Stimulated activated CD8-positive, alpha-beta memory T cell treated with anti-CD3 and anti-CD28 coated beads, Interleukin-7, amount 100 ng/mL, for 1 hour (primary cell): Measurements from ENCODE around the gene WWOX.
"Not testable (repeated sequence)": the region's sequence is repeated elsewhere in the genome, so short reads cannot be mapped to it uniquely, and the experiment has no call there.

ENCODE experiments used
- DNase-seq, 2 donors: peaks; one replicate each; pipeline ENCODE4 v3.0.0-alpha.2; 2020; ENCODE audit warnings: low read depth in 2 of 2

The WWOX gene

DNA sequence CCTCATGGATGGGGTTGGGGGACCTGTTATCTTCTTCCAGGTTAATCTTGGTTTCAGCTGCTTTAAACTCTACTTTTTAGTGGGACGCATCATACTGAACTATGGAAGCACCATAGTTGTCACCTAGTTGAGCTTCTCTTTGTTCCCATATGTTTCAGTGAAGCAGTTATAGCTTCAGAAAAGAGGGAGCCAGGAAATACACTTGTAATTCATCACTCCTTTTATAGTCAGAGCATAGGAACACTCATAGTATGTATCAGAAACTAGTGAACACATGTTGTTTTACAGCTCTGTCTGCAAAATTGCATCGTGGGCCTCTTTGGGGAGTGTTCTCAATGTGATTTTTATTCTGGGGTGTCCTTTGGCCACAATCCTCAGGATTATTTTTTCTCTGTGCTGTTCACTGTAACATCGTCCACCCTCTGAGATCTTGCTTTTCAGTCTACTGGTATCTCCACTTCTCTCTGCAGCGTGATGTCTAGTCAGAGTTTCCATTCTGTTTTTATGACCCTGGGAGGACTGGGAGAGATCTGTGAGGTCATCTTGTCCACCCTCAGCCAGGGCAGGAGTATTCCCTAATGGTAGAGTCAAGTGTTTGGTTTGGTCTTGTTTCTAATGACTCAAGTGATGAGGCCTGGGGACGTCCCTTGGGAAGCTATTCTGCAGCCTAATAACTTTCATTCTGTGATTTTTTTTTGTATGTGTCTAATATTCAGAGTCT, 585.4 kb downstream of the WWOX start:
- DNase-seq: no peak

GRCh38 chr16:78686601-78687000, 587.1 kb downstream of the WWOX start:
- DNase-seq: no peak

GRCh38 chr16:78689028-78689427, 589.6 kb downstream of the WWOX start:
- DNase-seq: no peak

DNA sequence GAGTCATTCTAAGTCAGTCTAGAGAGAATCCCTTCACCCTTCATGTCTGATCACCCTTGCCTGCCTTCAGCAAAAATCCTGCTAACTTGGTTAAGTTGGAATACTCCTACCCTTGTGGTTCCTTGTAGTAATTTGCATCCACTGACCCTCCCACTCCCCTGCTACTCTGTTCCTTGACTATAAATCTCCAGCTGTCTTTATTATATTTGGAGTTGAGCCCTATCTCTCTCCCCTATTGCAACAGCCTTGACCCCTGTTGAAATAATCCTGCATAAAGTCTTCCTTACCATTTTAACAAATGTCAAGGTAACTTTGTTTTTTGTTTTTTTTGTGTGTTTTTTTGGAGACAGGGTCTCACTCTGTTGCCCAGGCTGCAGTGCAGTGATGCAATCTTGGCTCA, 590.1 kb downstream of the WWOX start:
- DNase-seq: no peak

- no peak for DNase-seq
These were observed 591.1 kb downstream of the WWOX start for GRCh38 chr16:78690510-78690909.

DNA sequence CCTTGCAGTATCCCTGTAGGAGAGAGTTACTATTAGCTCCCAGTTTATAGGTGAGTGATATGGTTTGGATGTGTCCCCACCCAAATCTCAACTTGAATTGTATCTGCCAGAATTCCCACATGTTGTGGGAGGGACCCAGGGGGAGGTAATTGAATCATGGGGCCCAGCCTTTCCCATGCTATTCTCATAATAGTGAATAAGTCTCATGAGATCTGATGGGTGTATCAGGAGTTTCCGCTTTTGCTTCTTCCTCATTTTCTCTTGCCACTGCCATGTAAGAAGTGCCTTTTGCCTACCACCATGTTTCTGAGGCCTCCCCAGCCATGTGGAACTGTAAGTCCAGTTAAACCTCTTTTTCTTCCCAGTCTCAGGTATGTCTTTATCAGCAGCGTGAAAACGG, 592.3 kb downstream of the WWOX start:
- not testable (repeated sequence) for DNase-seq

GRCh38 chr16:78693496-78693895, 594.0 kb downstream of the WWOX start:
- no peak for DNase-seq

- DNase-seq: no peak
These were observed 595.0 kb downstream of the WWOX start for GRCh38 chr16:78694414-78694813.

DNA sequence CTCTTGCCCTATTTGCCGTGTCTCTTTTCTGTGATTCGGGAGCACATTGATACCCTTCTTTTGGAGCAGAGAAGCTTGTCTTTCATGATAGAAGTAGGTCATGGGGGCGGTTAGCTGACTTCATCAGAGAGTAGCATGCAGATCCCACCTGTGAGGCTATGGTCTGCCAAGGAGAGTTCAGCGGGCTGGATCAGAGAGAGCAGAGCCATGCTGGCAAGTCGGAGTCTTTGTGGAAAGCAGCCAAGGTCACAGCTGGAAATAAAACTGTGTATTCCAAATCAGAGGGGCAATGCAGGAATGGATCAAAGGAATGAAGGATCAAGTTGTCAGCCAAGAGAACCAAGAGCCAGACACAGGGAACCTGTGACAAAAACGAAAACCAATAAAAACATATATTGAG, 595.9 kb downstream of the WWOX start:
- no peak for DNase-seq

GRCh38 chr16:78696797-78697196, 597.3 kb downstream of the WWOX start:
- no peak for DNase-seq

- DNase-seq: no peak
These were observed 598.0 kb downstream of the WWOX start for GRCh38 chr16:78697426-78697825.

GRCh38 chr16:78703936-78704335, 604.5 kb downstream of the WWOX start:
- DNase-seq: no peak

GRCh38 chr16:78704416-78704815, 605.0 kb downstream of the WWOX start:
- no peak for DNase-seq

DNA sequence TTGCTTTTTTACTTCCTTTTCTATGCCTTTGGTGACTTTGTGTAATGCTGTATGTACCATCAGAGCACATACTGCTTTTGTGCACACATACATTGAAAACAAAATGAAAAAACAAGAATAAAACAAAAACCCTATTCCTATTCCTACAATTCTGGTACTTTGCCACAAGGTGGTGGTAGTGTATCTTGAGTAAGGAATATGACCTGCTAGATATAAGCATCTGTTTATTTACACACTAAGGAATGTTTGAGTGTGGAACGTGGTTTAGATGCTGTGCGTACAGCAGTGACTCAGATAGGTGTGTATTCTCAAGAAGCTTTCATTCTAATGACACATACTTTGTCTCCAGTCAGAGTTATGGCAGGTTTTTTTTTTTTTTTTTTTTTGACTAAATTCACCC, 606.2 kb downstream of the WWOX start:
- no peak for DNase-seq

DNA sequence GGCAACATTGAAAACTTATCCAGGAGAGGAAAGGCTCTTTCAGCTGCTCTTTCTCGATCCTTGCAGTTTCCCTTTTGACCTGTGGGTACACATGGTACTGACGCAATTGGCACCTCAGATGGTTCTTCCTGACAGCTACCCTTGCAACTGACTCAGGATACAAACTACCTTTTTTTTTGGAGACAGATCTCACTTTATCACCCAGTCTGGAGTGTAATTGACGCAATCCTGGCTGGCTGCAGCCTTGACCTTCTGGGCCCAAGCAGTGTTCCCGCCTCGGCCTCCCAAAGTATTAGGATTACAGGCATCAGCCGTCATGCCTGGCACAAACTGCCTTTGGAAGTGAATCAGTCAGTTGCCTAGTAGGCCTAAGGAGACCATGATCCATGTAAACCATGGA, 607.2 kb downstream of the WWOX start:
- no peak for DNase-seq

DNA sequence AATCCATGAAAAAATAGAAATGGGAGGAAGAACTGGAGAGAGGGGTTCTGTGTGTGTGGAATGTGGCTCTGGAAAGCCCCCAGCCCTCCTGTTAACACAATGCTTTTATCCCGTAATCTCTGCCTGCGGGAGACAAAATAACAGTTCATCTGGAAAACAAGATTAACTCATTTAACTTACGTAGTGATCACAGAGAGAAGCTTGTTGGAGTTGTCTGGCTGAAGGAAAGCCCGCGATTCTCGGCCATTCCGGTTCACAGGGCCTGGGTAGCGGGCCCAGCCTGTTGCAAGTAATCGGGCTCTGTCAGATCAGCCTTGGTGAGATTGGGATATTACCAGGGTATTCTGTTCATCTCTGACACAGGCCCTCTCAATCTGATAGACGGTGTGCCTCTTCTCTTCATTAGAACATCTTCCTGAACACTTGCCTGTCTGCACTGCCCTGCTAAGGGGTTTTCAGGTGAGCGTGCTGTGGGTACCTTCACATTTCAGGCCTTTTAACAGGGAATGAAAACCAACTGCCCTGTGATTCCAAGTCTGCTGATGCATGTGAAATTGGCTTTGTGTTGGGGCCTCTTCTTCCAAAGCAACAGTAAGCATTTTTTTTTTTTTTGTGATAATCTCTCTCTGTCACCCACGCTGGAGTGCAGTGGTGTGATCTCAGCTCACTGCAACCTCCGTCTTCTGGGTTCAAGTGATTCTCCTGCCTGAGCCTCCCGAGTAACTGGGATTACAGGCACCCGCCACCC, 609.9 kb downstream of the WWOX start:
- DNase-seq: no peak

DNA sequence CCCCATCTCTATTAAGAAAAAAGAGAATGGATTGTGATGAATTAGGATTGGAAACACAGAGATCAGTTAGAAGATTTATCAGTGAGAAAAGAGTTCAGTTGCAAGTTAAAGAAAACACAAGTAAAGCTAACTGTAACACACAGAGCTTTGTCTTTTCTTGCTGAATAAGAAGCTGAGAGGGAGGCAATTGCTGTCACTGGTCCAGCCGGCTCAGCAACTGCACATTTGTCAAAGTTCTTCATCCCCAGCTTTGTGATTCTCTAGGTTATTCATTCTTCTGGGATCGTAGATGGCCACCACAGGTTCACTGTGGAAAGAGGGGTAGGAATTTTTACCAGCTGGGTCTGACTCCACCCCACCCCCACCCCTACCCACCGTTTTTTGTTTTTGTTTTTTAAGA, 615.7 kb downstream of the WWOX start:
- no peak for DNase-seq

- DNase-seq: no peak
These were observed 616.2 kb downstream of the WWOX start for GRCh38 chr16:78715673-78716072.

GRCh38 chr16:78718141-78718540, 618.7 kb downstream of the WWOX start:
- DNase-seq: no peak

- no peak for DNase-seq
These were observed 621.0 kb downstream of the WWOX start for GRCh38 chr16:78720416-78720815.

DNA sequence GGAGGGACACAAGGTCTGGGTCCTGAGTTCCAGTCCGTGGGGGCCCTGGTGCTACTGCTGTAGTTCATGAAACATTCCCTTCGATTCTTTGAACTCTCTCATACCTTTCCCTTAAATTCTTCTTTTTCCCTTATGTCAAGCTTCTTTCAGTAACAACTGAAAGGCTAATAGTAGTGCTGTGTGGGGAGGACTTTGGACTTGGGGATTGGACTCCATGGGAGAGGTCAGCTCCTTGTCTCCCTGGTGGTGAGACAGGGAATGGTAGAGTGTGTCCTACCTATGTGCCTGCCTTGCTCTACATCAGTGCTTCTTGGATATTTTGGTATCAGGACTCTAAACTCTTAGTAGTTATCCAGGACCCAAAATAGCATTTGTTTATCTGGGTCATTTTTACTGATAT, 628.1 kb downstream of the WWOX start:
- no peak for DNase-seq

GRCh38 chr16:78729687-78730086, 630.2 kb downstream of the WWOX start:
- DNase-seq: no peak

DNA sequence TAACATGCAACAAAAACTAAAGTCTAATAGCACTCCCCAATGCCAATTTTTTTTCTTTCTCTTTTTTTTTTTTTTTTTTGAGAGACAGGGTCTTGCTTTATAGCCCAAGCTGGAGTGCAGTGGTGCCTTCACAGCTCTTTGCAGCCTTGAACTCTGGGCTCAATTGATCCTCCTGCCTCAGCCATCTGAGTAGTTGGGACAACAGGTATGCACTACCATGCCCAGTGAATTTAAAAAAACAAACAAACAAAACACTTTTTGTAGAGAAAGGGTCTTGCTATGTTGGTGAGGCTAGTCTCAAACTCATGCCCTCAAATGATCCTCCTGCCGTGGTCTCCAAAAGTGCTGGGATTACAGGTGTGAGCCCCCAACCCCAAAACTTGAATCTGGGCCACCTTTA, 632.3 kb downstream of the WWOX start:
- no peak for DNase-seq

GRCh38 chr16:78732696-78733095, 633.2 kb downstream of the WWOX start:
- DNase-seq: no peak
